HG03520 (cell line): Measurements from ENCODE around the gene DDX5.
"Not testable (repeated sequence)": the region's sequence is repeated elsewhere in the genome, so short reads cannot be mapped to it uniquely, and the experiment has no call there.

Experiments
- ATAC-seq: cut with Tn5 transposase; IDR thresholded peaks from one replicate; pipeline ENCODE4 v1.9.1; 2021; ENCODE audit warnings: mild to moderate bottlenecking, moderate library complexity; ENCODE audit not compliant: unreplicated experiment

The DDX5 gene

DNA sequence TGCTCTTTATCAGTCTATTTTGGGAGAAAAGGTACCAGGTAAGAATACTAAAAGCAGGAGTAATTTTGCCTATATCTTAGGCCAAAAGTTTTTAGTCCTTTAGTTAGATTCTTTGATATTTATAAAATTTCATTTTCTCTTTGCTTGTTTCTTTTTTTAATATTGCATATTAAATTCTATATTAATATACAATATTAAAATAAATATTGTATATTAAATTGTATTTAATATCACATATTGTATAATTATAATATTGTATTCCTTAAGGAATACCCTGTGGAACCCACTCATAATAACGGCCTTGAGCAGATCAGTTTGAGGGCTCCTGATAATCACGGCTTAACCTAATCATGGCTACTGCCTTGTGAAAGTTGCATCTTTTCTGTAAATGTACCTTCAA is 2.6 kb upstream of the DDX5 start:
- ATAC-seq = no peak

DNA sequence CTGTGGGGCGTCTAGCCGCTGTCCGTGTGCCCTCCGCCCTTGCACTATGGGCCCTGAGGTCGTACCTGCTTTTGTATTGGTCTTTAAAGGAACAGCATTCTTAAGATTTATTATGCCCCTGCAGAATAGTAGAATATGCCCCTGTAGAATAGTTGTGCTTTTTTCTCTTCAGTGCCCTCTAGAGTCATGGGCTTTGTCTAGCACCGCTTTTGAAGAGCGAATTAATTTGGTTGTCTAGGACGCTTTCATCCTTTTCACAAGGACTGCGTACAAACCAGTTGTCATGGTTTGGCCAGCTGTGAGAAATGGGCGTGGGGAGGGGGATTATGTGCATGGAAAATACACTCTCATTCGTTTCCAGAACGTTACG is 1.3 kb upstream of the DDX5 start:
- peak; percentile 8 for ATAC-seq

- peak; percentile 53 for ATAC-seq
Measured at GRCh38 chr17:64506576-64507412, 705 bp upstream of the DDX5 start, which contains the start of gene CEP95. TSS of gene CEP95 (plus strand) at chr17:64506977. CDS start at chr17:64507098, 121 bp downstream.

DNA sequence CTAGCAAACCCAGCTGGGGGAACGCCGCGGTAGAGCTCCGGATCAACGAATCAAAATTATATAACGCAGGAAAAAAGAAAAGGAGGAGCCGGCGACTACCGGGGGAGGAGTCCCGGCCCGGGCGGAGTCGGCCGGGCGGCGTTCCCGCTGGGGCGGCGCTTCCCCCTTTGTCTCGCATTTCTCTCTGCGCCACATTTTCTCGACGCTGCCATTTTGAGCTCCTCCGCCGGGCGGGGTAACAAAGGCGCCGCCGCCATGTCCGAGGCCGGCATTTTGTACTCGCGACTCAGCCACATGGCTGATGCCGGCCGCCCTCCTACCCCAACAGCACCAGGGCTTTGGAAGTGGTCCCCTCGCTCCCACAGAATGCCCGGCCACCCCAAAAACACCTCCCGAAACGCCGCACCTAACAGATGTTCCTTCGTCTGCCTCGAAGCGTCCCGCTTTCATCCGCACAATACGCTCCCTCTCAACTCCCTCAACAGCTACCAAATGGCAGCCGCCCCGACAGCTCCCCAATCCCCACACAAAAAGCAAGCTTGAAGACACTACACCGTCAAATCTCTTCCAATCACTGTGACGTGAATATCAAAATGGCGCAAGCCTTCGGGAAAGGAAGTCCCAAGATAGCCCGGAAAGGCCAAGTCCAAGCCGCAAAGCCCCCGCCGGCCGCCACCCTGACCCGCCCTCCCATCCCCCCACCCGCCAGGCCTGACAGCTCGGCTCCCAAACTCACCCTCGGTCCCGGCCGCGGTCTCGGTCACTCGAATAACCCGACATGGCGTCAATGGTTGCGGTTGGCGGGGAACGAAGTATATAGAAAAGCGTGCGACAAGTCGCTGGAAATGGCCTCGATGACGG is 519 bp downstream of the DDX5 start:
- ATAC-seq = no peak

DNA sequence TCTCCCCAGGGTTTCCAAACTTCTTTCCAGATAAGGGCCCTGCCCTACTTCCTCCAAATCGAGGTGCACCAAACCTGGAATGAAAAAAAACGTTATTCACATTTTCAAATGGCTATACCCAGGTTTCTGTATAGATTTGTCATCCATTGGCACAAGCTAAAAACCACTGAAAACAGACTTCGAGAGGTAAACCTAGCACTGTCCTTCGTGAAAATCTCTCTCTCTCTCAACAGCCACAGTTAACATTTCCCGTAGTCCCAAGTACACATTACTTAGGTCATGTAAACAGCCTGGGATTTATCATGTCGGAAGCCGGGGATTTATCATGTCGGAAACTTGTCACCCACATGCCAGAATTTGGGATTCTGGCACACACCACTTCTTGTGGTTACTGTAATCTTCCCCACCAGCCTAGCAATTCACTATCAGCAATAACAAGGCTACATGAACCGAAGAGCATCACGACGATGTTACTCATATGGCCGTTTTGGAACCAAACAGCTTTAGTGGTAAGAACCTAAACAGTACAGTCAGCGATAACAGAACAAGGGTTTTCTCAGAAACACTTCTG is 1.2 kb downstream of the DDX5 start:
- ATAC-seq = no peak

DNA sequence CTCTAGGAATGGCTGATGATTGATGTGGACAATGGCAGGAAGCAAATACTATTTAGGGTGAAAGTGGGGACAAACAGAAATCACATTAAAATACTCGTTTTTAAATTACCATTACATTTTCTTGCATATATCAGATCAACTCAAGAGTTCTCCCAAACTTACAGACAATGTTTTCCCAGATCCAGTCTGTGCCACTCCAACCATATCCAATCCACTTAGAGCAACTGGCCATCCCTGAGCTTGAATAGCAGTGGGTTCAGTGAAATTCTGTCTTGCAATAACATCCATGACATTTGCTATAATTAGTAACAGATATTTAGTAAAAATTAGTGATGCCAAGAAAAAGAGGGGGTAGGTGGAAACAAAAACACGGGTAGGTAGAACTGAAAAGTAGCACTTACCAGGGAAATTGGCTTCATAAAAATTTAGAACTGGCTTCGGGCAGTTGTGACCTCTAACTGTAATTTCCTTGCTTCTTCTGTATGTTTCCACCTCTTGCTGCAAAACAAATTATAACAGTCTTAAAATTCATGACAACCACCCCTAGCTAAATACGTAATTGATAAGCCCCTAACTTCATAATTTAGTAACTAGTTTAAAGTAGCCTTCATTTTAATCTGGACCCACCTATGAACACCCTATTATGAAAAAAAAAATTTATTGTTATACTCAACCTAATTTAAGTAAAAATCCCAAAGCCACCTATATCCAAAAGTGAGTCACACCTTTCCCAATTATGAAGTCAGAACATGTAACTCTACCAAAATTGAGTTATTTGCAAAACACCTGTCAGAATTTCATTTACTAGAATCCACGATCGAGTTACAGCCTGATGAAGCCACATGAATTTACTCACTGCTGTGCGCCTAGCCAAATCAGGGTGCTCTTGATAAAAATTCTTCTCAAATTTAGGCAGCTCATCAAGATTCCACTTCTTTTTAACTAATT is 2.0 kb downstream of the DDX5 start:
- ATAC-seq = no peak

GRCh38 chr17:64503341-64503740 is 2.7 kb downstream of the DDX5 start:
- no peak for ATAC-seq

DNA sequence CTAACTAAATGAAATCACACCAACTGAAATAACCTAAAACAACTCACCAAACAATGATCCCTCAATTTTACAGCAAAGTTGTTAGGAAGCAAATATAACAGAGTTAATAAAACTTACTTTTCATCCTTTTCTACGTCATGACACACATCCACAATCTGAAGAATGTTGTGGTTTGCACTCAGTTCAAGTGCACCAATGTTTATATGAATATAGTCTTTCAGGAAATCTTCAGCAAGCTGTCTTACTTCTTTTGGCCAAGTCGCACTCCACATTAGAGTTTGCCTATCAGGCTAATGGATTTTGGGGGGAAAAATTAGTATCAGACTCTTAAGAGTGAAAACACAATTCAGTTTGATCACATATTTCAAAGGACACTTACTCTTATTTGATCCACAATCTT is 3.3 kb downstream of the DDX5 start:
- no peak for ATAC-seq

DNA sequence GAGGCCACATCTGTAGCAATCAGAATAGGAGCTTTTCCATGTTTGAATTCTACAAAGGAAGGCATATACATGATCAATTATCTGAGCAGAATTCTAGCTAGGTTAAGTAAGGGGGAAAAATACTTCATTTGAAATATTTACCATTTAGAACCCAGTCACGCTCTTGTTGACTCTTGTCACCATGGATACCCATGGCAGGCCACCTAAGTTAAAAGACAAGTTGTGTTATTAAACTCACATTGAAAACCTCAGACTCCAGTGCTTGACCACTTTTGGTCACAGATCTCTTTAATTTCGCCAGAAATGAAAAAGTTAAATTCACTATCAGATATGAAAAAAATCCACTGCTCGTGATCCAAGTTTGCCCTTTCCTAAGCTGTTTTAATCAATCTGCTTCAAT is 4.1 kb downstream of the DDX5 start:
- no peak for ATAC-seq

DNA sequence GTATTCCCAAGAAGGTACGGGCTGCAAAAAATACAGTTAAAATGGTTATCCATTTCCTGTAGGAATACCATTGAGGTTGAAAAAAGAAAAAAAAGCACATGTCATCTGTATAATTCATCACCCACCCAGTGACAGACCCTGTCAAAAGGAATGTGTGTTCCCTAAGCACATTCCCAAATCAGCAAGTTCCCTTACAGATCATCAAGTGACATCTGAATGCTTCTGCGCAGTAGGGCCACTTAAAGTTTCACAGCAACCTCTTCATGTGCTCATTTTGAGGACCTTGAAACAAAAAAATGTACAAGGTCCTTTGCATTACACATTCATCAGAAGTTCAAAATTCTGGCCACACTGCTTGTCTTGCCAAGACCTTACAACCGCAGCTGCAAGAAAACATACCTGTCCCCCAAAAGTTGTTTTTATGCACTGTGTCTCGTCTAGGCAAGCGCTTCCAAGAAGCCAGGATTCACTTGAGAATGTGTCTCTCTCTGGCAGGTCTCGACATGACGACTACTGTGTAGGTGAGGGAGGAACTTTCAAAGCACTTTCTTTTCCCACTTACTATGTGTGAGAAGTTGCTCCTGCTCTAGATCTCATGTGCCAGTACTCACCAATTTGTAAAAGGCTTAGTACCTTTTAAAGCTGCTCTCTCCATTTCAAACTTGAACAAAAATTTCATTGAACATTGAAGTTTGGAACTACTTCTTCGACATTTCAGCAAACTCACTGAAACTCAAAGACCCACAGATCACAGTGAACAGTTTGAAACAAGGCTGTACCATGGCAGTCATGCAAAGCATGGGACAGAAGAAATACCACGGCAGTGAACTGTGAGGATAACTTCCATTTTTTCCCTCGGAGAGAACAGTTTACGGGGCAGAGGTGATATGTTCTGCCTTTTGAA is 5.0 kb downstream of the DDX5 start:
- ATAC-seq = no peak

- no peak for ATAC-seq
Measured at GRCh38 chr17:64500487-64500859, 5.6 kb downstream of the DDX5 start.

DNA sequence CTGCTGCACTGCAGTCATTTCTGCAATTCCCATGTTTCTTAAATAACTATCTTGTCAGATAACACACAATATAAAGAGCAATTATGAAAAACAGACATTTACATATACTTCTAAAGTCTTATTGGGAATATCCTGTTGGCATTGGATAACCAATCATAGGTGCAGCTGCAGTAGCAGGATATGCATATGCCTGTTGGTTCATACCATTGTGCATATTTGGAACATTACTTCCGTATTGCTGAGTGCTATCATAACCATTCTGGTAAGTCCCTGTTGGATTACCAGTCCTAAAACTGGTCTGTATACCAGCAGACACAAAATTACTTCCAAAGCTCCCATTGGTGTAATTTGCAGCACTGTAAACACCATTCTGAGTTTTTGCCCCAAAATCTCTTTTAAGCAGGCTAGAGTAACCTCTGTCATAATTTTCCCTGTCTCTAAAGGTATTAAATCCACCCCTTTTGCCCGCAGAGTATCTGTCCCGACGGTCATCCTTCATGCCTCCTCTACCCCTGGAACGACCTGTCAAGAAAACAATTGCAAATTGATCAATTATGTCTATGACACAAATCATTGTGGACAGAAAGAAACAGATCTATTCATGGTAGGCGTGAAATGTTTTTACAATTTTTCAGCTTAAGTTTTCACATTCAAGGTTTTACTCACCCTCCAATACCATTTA is 6.1 kb downstream of the DDX5 start:
- ATAC-seq = no peak

DNA sequence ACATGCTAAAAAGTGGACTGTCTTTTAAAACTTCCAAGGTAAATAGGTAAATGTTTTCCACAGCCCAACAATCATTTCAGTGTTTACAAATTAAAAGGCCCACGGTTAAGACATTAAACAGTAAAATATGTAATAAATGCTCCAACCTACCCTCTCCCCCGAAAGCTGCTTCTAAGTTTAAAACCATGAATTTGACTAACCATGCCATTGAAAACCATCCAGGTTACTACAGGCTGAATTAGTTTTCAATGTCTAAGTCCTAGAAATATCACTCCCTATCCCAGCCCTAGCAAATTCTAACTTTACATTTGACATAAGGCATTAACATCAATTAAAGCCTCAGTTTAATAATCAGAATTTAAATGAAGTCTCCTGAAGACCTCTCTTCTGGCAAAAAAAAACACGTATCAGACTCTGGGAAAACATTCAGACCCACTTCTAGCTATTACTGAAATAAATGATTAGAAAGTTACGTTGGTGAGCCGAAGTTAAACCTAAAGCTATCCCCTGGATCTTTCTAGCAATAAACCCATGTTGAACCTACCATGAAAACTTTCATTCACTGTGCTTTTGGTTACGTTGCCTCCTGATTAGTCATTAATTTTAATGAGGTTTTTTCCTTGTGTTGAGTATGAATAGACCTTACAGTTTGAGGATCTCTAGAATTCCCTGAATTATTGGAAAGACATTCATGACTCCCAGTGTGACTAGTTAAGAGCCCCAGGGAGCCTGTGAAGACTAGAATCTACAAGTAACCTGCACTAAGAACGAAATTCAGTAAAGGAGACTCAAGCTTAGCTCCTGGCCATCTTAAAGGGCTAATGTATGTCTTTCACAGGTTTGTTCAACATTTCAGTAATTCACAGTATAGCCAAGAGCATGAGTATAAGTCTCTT is 7.5 kb downstream of the DDX5 start:
- ATAC-seq = no peak

DNA sequence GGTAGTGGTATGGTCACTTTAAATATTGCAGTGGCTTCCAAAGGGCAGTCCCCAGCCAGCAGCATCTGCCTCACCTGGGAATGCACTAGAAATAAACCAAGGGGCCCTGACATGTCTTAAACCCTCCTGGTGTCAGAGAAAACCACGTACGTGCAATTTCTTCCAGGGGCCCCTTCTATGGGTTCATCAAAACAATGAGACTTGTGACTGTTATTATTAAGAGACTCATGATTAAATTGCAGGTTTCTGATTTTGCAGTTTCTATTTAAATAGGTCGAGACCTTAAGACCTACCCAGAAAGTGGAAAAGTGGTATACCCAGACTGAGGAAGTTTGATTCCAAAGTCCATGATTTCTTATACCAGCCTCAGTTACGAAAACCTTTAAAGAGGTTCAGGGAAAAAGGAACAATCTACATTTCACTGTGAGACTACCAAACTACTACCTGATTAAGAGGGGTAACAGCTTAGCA is 8.5 kb downstream of the DDX5 start:
- peak; percentile 7 for ATAC-seq

DNA sequence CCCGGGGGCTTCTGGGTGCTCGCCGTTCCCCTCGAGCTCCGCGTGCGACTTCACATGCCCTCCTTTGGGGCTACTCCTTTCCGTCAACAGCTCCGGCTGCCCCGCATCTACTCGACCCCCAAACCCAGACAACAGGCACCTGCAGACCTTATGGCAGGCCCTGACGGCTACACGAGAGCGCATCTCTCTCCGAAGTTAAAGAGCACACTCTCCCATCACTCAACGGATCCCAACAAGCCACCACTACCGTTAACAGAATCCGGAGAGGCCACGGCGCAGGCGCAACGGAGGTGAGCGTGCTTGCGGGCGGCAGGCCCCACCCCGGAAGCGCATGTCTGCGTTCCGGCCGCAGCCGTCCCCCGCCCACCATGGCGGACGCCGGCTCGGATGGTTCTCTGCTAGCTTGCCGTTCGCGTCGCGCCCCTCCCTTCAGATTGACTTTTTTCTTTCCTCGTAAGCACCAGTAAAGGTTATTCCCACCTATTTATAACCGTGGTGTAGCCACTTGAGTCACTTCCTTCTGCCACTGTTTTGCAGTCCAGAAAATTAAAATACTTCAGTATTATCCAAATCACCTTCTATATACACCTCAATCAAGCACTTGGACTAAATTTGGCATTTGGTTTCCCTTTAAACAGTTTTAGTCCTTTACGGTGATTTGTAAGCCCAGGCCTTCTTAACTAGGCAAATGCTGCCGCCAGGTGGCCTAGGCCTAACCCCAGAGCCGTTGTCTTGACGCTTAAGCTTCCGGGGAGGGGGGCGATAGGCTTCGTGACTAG is 9.1 kb downstream of the DDX5 start, which contains the start of gene POLG2:
Gene POLG2 (minus strand): TSS at position 269 of the 779 bp plus-strand sequence. CDS start 86 bp downstream, at position 183.
- peak; percentile 70 for ATAC-seq

GRCh38 chr17:64496348-64496785 is 9.7 kb downstream of the DDX5 start:
- ATAC-seq = no peak

DNA sequence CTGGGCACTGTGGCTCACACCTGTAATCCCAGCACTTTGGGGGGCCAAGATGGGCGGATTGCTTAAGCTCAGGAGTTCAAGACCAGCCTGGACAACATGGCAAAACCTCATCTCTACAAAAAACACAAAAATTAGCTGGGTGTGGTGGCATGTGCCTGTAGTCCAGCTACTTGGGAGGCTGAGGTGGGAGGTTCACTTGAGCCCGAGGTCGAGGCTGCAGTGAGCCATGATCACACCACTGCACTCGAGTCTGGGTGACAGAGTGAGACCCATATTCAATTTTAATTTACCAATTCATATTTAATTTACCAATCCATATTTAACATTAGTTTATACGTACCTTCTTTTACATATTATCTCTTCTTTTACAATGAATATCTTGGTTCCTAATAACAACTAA is 10.8 kb downstream of the DDX5 start:
- ATAC-seq = not testable (repeated sequence)
